GM12892 (cell line): ENCODE data around the gene DUS1L.

Source experiments
- POLR2A ChIP-seq: IDR thresholded peaks from 2 replicates; pipeline ENCODE4 v1.6.1; 2011; ENCODE audit warnings: low read depth, low read length, control low read depth
- TAF1 ChIP-seq: IDR thresholded peaks from 2 replicates; pipeline ENCODE4 v1.6.1; 2011; ENCODE audit warnings: low read depth, mild to moderate bottlenecking, control low read depth, low read length, borderline replicate concordance

DNA sequence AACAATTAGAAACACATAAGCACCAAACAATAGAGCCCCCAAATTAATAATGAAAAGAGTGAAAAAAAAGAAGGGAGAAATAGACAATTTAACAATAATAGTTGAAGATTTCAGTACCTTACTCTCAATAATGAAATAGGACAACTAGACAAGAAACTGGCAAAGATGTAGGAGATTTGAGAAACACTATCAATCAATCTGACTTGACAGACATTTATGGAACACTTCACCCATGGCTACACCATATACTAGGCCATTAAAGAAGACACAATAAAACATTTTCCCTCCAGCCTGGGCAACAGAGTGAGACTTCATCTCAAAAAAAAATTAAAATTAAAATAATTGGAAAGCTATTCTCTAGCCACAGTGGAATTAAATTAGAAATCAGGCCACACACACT lies 5.0 kb upstream of the DUS1L start:
- no peak for TF ChIP-seq POLR2A
- TF ChIP-seq TAF1 = no peak
